GM21723 (cell line): ENCODE data around the gene VCL.
A peak's percentile ranks its signal among the peaks of the same experiment; 100 is the strongest.
"Not testable (repeated sequence)": the region's sequence is repeated elsewhere in the genome, so short reads cannot be mapped to it uniquely, and the experiment has no call there.

ENCODE experiments used
- ATAC-seq: cut with Tn5 transposase; IDR thresholded peaks from one replicate; pipeline ENCODE4 v1.9.1; 2021; ENCODE audit warnings: mild to moderate bottlenecking, moderate library complexity; ENCODE audit not compliant: unreplicated experiment

The VCL gene

GRCh38 chr10:73971636-73972354 lies 26.1 kb upstream of the VCL start:
- no peak for ATAC-seq

DNA sequence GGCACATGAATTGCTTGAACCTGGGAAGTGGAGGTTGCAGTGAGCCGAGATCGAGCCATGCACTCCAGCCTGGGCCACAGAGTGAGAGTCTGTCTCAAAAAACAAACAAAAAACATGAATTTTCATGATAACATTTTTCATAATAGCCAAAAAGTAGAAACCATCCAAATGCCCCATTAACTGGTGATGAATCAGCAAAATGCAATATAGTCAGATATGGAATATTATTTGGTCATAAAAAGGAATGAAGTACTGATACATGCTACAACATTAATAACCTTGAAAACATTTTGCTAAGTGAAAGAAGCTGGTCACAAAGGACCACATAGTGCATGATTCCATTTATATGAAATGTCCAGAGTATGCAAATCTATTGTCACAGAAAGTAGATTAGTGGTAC lies 24.5 kb upstream of the VCL start:
- no peak for ATAC-seq

GRCh38 chr10:73974309-73974946 lies 23.5 kb upstream of the VCL start:
- no peak for ATAC-seq

GRCh38 chr10:73975388-73975787 lies 22.5 kb upstream of the VCL start:
- no peak for ATAC-seq

DNA sequence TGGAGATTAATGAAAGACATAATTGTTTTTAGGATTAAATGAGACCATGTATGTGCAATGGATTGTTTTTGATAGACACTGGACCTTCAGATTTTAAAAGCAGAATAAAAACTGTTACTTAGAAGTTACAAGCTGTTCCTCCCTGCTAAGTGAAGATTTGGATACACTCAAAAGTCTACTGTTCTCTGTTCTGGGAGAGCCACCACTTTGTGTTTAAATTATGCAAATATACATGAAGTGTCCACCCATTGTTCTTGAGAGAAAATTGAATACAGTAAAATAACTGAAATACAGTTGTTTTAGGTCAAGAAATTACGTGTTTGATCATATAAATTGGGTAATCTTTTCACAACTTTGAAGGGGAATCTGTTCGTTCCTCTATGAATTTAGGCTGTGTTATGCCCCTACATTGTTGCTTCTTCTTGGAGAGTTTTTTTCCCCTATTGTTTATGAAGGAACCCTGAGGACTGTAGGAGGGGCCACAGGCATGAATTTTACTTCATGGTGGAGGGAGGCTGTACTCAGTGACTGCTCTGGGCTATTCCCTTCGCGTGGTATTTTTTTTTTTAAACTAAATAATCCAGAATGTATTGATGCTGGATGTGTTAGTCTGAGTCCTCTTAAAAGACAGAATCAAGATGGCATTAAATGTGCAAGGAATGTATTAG lies 18.6 kb upstream of the VCL start:
- no peak for ATAC-seq

DNA sequence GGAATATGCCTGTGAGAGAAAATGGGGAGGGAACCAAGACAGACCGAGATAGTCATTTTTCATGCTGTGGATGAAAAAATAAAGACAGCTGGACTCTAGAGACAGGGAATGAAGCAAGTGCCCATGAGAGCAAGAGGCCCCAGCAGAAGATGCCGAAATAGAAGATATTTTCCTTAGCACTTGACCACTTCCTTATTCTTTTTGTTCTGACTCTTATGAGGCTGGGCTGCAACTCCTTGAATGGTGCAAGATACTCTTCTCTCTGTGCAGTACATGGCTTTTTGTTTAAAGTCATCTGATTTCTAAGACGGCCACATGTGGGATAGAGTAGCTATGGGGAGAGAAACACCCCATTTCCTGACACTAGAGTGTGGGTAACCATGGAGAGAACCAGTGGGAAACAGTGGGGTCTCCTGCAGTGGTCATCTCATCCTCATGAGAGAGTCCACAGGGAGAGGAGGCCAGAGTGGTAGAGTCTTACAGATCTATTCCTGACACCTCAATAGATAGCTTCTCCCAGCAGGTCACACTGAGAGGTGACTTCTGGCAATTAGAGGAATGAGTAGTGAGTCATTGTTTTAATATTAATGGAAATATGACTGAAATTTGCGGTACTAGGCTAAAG lies 18.0 kb upstream of the VCL start:
- no peak for ATAC-seq

DNA sequence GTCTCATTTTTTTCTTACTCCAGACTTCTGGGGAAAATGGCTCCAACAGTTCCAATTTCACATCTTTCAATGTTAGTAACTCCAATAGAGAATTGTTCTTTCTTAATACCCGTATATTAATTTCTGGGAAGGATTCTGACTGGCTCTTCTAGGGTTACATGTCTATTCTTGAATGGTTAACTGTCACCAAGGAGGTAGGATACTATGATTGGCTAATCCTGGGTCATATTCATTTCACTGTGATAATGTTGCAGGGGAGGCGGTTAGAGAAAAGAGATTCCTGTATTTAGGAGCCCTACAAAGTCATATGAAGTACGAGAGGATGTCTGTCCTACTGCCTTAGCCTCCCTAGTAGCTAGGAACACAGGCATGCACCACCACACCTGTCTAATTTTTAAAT lies 16.1 kb upstream of the VCL start:
- ATAC-seq = no peak

DNA sequence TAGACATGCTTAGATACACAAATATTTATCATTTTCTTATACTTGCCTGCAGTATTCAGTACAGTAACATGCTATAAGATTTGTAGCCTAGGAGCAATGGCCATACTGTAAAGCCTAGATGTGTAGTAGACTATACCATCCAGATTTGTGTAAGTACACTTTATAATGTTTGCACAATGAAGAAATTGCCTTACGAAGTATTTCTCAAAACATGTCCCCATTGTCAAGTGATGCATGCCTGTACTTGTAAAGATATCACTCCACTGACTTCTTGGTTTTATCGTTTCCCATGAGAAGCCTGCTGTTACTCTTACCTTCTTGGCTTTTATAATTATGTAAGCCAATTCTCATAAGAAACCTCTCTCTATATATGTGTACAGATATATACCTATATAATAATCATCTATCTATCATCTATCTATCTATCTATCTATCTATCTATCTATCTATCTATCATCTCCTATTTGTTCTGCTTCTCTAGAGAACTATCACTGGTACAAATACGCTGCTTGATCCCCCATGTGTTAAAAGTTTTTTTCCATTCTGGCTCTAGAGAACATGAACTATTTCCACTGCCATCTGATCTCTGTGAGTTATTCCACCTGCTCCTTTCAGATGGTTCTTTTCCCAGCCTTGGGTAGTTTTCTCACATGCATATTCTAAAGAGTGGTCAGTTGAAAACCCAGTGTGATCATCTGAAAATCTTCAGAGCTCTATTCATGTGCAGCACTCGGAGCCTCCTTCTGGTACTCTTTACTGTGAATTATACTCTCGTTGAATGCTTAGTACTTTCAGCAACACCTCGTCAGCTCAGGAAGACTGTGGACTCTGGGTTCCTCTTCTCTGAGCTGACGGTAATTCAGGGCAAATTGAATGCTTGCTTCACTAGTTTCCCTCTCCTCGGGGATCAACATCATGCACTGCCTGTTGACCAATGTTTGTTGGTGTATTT lies 14.5 kb upstream of the VCL start:
- no peak for ATAC-seq

GRCh38 chr10:73989594-73990150 lies 8.2 kb upstream of the VCL start:
- ATAC-seq = no peak

- no peak for ATAC-seq
These were observed 6.6 kb upstream of the VCL start for GRCh38 chr10:73991203-73991883.

GRCh38 chr10:73991884-73992245 lies 6.1 kb upstream of the VCL start:
- no peak for ATAC-seq

GRCh38 chr10:73992899-73993788 lies 4.8 kb upstream of the VCL start:
- no peak for ATAC-seq

DNA sequence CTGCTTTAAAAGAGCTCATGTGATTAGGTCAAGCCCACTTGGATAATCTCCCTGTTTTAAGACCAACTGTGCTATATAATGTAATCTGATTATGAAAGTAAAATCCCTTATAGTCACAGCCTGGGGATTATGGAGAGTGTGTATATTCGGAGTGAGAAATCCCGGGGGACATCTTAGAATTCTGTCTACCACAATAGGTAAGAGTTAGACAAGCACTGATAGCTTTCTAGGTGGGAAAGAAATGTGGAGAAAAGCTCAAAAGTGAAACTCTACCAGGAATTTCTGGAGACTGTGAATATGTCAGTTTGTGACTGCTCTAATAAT lies 2.9 kb upstream of the VCL start:
- ATAC-seq = no peak

DNA sequence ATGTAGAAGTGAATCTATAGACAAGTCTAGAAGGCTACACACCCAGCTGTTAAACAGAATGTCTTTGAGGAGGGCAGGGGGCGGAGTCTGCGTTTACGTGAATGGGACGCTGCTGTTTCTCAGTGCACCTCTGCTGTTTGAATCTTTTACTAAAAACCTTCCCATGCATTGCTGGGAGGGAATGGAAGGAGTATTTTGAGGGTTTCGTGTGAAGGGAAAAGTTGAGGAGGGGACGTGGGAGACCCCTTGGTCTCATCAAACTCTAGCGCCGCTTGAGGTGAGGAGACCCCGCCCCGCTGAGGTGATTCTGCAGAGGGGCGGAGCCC lies 492 bp upstream of the VCL start:
- ATAC-seq = peak; percentile 40

GRCh38 chr10:73998623-73998928 lies 660 bp downstream of the VCL start:
- ATAC-seq = peak; percentile 3

DNA sequence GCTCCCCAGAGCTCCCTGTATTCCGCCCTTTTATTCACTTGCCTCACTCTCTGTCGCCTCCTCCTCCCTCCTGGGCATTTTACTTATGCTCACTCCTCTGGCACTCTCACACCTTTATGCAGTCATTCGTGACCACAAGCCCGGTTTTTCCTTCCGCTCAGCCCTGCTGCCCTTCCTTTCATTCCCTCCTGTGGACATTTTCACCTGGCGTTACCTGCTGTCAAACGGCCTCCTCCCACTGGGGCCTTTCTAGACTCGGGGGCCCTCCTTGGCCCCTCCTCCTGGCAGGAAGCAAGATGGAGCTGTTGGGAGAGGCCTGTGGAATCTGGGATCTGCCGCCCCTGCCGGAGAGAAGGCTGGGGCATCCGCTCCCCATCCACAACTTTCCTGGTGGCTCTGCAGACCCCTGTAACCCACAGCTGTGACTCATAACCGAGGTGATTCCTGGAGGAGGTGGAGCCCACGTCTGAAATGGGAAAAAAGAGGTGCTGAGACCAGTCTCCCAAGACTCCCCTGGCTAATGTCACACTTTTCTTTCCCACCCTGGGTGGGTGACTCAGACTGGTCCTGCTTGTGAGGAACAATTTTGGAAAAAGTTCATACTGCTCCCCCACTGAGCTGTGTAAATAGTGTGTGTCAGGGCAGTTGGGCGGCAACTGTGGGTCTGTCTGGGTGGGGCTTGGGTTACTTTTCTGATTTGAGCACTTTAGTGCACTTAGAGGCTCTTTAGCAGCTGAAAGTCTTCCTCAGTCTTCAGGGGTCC lies 1.2 kb downstream of the VCL start:
- ATAC-seq = no peak

GRCh38 chr10:73999703-74000102 lies 1.8 kb downstream of the VCL start:
- no peak for ATAC-seq

- ATAC-seq = not testable (repeated sequence)
These were observed 2.3 kb downstream of the VCL start for GRCh38 chr10:74000244-74000643.
